Mammary epithelial cell (primary cell): Measurements from ENCODE around the gene SEPTIN12.

ENCODE experiments used
- EZH2 ChIP-seq: IDR thresholded peaks from 2 replicates; pipeline ENCODE4 v1.6.1; 2012; ENCODE audit warnings: low read length, inconsistent platforms, borderline replicate concordance
- TF ChIP-seq, protein P1 (sequence below), 2 donors: IDR thresholded peaks in 1 of 2; conservative IDR thresholded peaks in 1 of 2; 2 replicates each; pipeline ENCODE4 v1.5.1; 2011 to 2012; ENCODE audit warnings: inconsistent platforms in 2 of 2, low read length in 2 of 2, mild to moderate bottlenecking in 2 of 2, control low read depth in 1 of 2, low read depth in 1 of 2; ENCODE audit not compliant: insufficient read depth in 1 of 2; ENCODE audit errors: extremely low read depth in 1 of 2

DNA sequence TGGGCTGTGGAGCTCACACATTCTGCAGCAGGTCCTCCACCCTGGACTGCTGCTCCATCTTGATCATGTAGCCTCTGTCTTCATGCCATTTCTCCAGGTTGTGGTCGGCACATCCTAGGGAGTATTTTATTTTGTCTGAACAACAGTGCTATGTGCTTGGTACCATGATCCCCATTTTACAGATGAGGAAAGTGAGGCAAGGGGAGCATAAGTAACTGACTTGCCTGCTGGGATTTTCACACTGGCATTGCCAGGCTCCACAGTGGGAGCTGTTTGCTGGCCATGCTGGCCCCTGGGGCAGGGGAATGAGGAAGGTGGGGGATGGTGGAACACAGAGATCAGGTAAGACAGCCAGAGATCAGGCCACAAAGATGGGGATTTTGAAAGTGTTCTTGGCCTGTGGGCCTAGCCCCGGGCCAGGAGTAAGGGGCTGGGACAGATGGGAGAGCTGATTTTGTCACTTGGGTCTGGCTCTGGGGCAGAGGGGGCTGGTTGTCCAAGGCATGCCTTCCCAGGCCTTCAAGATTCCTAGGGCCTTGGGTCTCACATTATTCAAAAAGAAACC is 11.9 kb downstream of the SEPTIN12 start:
- TF ChIP-seq, protein P1, sequence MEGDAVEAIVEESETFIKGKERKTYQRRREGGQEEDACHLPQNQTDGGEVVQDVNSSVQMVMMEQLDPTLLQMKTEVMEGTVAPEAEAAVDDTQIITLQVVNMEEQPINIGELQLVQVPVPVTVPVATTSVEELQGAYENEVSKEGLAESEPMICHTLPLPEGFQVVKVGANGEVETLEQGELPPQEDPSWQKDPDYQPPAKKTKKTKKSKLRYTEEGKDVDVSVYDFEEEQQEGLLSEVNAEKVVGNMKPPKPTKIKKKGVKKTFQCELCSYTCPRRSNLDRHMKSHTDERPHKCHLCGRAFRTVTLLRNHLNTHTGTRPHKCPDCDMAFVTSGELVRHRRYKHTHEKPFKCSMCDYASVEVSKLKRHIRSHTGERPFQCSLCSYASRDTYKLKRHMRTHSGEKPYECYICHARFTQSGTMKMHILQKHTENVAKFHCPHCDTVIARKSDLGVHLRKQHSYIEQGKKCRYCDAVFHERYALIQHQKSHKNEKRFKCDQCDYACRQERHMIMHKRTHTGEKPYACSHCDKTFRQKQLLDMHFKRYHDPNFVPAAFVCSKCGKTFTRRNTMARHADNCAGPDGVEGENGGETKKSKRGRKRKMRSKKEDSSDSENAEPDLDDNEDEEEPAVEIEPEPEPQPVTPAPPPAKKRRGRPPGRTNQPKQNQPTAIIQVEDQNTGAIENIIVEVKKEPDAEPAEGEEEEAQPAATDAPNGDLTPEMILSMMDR (conservative IDR thresholded peaks at IDR 0.05 in 1 of 2, IDR thresholded peaks at IDR 0.05 in 1 of 2; ENCODE audit: extremely low read depth in 1 of 2, insufficient read depth in 1 of 2, low read depth in 1 of 2, low read length in 2 of 2), result no peak
- TF ChIP-seq EZH2, result no peak
